ENCODE measurements around the gene PYCARD.

GRCh38 chr16:31190061-31190460 lies 12.5 kb downstream of the PYCARD start:
- TF ChIP-seq, protein P1, sequence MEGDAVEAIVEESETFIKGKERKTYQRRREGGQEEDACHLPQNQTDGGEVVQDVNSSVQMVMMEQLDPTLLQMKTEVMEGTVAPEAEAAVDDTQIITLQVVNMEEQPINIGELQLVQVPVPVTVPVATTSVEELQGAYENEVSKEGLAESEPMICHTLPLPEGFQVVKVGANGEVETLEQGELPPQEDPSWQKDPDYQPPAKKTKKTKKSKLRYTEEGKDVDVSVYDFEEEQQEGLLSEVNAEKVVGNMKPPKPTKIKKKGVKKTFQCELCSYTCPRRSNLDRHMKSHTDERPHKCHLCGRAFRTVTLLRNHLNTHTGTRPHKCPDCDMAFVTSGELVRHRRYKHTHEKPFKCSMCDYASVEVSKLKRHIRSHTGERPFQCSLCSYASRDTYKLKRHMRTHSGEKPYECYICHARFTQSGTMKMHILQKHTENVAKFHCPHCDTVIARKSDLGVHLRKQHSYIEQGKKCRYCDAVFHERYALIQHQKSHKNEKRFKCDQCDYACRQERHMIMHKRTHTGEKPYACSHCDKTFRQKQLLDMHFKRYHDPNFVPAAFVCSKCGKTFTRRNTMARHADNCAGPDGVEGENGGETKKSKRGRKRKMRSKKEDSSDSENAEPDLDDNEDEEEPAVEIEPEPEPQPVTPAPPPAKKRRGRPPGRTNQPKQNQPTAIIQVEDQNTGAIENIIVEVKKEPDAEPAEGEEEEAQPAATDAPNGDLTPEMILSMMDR (IDR thresholded peaks at IDR 0.05; ENCODE audit: low read depth, low read length) = no peak
- TF ChIP-seq POLR2A (IDR thresholded peaks at IDR 0.05; ENCODE audit: extremely low read depth, insufficient read length) = no peak
